ENCODE data around the gene OGFR. TPM values are rescaled to one million over a fixed set of nuclear protein-coding genes. Genes with fewer than 3 reads are reported as not detected.

OGFR gene
- polyA plus RNA-seq, 1 donor, result 46.1 TPM

GRCh38 chr20:62820962-62821725, 16.5 kb downstream of the OGFR start:
- Histone ChIP-seq H3K4me3 (ENCODE audit: low read length) (no peak overlapping the region), H3K9me3 (ENCODE audit: control insufficient read depth, low read depth, low read length) (peaks cover 7% of the 10 kb centered on the region), H3K4me1 (ENCODE audit: control insufficient read depth, insufficient read depth, low read length) (peaks cover 31% of the 10 kb centered on the region), H3K27me3 (ENCODE audit: control insufficient read depth, insufficient read depth, low read length) (peaks cover 19% of the 10 kb centered on the region), H3K27ac (ENCODE audit: low read length) (no peak overlapping the region), H3K36me3 (ENCODE audit: control insufficient read depth, insufficient read depth, low read length) (no peaks in the 10 kb centered on the region)
- no CpG with 5 or more reads among the region's 19 CpGs for WGBS (ENCODE audit: insufficient coverage, low lambda C conversion rate)
- DNase-seq, result no peak

DNA sequence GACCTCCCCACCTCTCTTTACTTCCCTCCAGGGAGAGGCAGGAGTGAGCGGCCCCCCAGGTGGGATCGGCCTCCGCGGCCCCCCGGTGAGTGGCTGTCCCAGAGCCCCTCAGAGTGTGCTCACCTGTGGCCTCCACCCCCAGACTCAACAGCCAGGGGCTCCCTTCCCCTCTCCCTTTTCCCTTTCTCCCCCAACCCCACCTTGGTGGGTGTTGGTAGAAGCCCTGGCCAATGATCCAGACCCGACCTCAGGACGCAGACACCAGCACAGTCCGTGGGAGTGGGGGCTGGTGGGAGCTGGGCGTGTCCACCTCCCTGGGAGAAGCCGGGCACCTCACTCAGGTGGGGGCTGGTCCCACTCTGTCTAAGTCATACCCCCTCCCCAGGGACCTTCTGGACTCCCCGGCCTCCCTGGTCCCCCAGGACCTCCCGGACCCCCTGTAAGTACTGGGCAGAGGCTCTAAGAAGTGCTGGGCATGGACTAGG, 17.1 kb downstream of the OGFR start:
- H3K4me3 ChIP-seq (ENCODE audit: low read length), result no peak overlapping the region
- H3K9me3 ChIP-seq (ENCODE audit: control insufficient read depth, low read depth, low read length), result peaks cover 3% of the 10 kb centered on the region
- no peaks in the 10 kb centered on the region for H3K36me3 ChIP-seq (ENCODE audit: control insufficient read depth, insufficient read depth, low read length)
- no peak for DNase-seq
- no peak overlapping the region for H3K27ac ChIP-seq (ENCODE audit: low read length)
- H3K4me1 ChIP-seq (ENCODE audit: control insufficient read depth, insufficient read depth, low read length), result peaks cover 27% of the 10 kb centered on the region
- WGBS (ENCODE audit: insufficient coverage, low lambda C conversion rate), result no CpG with 5 or more reads among the region's 12 CpGs
- peaks cover 13% of the 10 kb centered on the region for H3K27me3 ChIP-seq (ENCODE audit: control insufficient read depth, insufficient read depth, low read length)

DNA sequence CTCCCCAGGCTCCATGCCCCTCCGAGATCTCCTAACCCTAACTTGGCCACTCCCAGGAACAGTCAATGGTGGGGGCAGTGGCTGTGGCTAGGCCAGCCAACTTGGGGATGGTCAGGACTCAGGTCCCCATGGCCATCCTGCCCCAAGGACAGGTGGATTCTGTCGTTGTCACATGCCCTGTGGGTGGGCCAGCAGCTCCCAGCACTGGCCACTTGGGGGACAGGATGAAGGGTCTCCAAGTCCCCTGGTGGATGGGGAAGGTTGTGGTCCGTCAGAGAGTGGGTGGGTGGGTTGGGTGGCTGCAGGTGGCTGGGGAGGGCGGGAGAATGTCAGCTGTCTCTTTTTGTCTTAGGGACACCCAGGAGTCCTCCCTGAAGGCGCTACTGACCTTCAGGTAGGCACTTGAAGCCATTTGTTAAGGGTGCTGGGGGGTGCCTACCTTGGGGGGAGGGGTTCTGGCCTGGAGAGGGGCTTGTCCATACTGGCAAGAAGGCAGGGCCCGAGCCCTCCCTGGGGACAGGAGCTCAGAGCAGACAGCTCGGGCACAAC, 17.7 kb downstream of the OGFR start:
- peaks cover 27% of the 10 kb centered on the region for H3K4me1 ChIP-seq (ENCODE audit: control insufficient read depth, insufficient read depth, low read length)
- H3K27me3 ChIP-seq (ENCODE audit: control insufficient read depth, insufficient read depth, low read length), result peaks cover 11% of the 10 kb centered on the region
- no peaks in the 10 kb centered on the region for H3K36me3 ChIP-seq (ENCODE audit: control insufficient read depth, insufficient read depth, low read length)
- no peak for DNase-seq
- no peak overlapping the region for H3K27ac ChIP-seq (ENCODE audit: low read length)
- no peak overlapping the region for H3K4me3 ChIP-seq (ENCODE audit: low read length)
- H3K9me3 ChIP-seq (ENCODE audit: control insufficient read depth, low read depth, low read length), result peaks cover 3% of the 10 kb centered on the region
- 60% methylated on average over 1 of the region's 7 CpGs for WGBS (ENCODE audit: insufficient coverage, low lambda C conversion rate)

DNA sequence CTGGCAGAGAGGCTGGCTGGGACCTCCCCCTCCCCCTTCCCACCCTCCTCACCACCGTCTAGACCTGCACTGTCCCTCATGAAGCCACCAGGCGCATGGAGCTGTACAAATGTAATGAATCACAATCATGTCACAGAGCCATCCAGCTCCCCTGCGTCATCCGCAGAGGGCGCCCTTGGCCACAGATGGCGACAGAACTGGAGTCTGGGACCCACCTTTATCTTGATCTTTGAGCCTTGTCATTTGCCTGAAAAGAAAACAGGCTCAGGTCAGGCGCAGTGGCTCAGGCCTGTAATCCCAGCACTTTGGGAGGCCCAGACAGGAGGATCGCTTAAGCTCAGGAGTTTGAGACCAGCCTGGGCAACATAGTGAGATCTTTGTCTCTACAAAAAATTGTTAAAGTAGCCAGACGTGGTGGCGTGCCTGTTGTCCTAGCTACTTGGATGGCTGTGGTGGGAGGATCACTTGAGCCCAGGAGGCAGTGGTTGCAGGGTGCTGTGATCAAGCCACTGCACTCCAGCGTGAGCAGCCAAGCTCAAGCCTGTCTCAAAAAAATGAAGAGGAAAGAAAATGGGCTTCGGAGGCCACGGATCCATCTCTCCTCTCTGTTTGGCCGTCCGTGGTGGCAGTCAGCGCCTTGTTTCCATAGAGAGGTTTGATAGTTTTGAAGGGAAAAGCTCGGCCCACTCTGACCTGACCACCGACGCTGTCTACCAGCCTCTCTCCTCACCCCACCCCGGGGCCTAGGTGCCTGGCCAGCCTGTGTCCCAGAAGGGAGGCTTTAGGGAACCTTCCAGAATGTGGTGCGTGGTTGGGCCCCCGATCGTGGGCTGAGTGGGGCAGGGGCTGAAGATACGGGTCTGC, 18.4 kb downstream of the OGFR start:
- Histone ChIP-seq H3K4me3 (ENCODE audit: low read length) (no peak overlapping the region), H3K27me3 (ENCODE audit: control insufficient read depth, insufficient read depth, low read length) (peaks cover 4% of the 10 kb centered on the region), H3K4me1 (ENCODE audit: control insufficient read depth, insufficient read depth, low read length) (peaks cover 24% of the 10 kb centered on the region), H3K27ac (ENCODE audit: low read length) (no peak overlapping the region), H3K9me3 (ENCODE audit: control insufficient read depth, low read depth, low read length) (no peaks in the 10 kb centered on the region), H3K36me3 (ENCODE audit: control insufficient read depth, insufficient read depth, low read length) (no peaks in the 10 kb centered on the region)
- no CpG with 5 or more reads among the region's 24 CpGs for WGBS (ENCODE audit: insufficient coverage, low lambda C conversion rate)
- peak; percentile 49 to 74 for DNase-seq

- Histone ChIP-seq H3K36me3 (ENCODE audit: control insufficient read depth, insufficient read depth, low read length) (no peaks in the 10 kb centered on the region), H3K4me1 (ENCODE audit: control insufficient read depth, insufficient read depth, low read length) (peaks cover 17% of the 10 kb centered on the region), H3K27ac (ENCODE audit: low read length) (no peak overlapping the region), H3K9me3 (ENCODE audit: control insufficient read depth, low read depth, low read length) (no peaks in the 10 kb centered on the region), H3K4me3 (ENCODE audit: low read length) (peak overlapping the region; percentile 42), H3K27me3 (ENCODE audit: control insufficient read depth, insufficient read depth, low read length) (no peaks in the 10 kb centered on the region)
- no CpG with 5 or more reads among the region's 38 CpGs for WGBS (ENCODE audit: insufficient coverage, low lambda C conversion rate)
- DNase-seq, result no peak
Observed at GRCh38 chr20:62823688-62824475, 19.2 kb downstream of the OGFR start.

- no peak overlapping the region for H3K27ac ChIP-seq (ENCODE audit: low read length)
- no peaks in the 10 kb centered on the region for H3K36me3 ChIP-seq (ENCODE audit: control insufficient read depth, insufficient read depth, low read length)
- H3K4me1 ChIP-seq (ENCODE audit: control insufficient read depth, insufficient read depth, low read length), result peaks cover 12% of the 10 kb centered on the region
- peak; percentile 47 to 68 for DNase-seq
- WGBS (ENCODE audit: insufficient coverage, low lambda C conversion rate), result no CpG with 5 or more reads among the region's 36 CpGs
- H3K9me3 ChIP-seq (ENCODE audit: control insufficient read depth, low read depth, low read length), result no peaks in the 10 kb centered on the region
- peak overlapping the region; percentile 42 for H3K4me3 ChIP-seq (ENCODE audit: low read length)
- H3K27me3 ChIP-seq (ENCODE audit: control insufficient read depth, insufficient read depth, low read length), result no peaks in the 10 kb centered on the region
Observed at GRCh38 chr20:62824476-62825332, 20.1 kb downstream of the OGFR start.

DNA sequence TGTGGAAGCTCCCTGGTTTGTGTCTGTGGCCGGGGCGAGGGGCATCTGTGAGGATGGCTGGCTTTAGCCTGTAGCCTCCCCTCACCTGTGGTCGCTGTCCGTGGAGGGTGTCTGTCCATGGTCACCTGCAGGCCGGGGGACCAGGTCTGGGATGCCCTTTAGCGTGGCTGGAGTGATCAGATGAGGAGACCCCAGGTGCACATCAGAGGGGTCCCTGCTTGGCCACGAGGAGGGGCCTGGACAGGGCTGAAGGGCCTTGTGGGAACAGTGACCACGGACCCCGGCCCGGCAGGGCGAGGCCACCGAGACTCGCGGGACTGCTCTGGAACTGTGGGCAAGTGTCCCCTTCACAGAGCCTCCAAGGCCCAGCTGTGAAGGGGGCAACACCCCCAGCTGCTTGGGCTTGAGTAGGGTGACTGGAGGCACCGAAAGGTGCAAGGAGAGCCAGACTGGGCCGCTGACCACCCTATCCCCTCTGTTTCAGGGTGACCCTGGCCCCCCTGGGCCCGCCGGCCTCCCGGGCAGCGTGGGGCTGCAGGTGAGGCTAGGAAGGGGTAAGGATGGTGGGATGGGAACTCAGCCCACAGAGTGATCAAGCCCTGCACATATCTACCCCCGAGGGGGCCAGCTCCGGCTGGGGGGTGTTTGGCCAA, 20.8 kb downstream of the OGFR start:
- Histone ChIP-seq H3K27me3 (ENCODE audit: control insufficient read depth, insufficient read depth, low read length) (no peaks in the 10 kb centered on the region), H3K27ac (ENCODE audit: low read length) (no peak overlapping the region), H3K9me3 (ENCODE audit: control insufficient read depth, low read depth, low read length) (no peaks in the 10 kb centered on the region), H3K4me3 (ENCODE audit: low read length) (no peak overlapping the region), H3K4me1 (ENCODE audit: control insufficient read depth, insufficient read depth, low read length) (peaks cover 12% of the 10 kb centered on the region), H3K36me3 (ENCODE audit: control insufficient read depth, insufficient read depth, low read length) (no peaks in the 10 kb centered on the region)
- WGBS (ENCODE audit: insufficient coverage, low lambda C conversion rate), result no CpG with 5 or more reads among the region's 22 CpGs
- DNase-seq, result no peak

DNA sequence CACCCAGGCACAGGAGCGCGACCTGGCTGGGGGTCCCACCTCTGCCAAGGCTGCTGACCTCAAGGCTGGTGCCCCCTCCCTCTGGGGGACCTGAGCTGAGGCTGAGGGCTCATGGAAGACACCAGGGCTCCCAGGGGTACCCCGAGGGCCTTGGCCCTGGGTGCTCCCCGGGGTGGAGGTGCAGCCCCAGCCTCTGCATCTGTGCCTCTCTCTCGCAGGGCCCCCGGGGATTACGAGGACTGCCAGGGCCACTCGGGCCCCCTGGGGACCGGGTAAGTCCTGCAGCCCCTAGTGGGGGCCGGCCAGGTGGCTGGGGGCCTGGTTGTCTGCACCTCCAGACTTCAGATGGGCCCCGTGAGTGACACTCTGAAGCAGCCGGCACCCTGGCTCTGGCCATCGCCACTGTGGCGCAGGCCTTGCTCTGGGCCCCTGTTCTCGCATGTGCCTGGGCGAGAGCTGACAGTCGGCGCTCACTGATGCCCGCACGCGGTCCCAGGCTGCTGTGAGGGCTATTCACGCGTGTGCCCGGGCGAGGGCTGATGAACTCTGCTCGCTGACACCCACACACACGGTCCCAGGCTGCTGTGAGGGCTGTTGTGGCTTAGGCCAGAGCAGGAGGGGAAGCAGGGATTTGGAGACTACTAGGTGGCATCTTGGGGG, 21.5 kb downstream of the OGFR start:
- WGBS (ENCODE audit: insufficient coverage, low lambda C conversion rate), result no CpG with 5 or more reads among the region's 27 CpGs
- Histone ChIP-seq H3K4me3 (ENCODE audit: low read length) (no peak overlapping the region), H3K9me3 (ENCODE audit: control insufficient read depth, low read depth, low read length) (no peaks in the 10 kb centered on the region), H3K4me1 (ENCODE audit: control insufficient read depth, insufficient read depth, low read length) (peaks cover 12% of the 10 kb centered on the region), H3K27me3 (ENCODE audit: control insufficient read depth, insufficient read depth, low read length) (no peaks in the 10 kb centered on the region), H3K27ac (ENCODE audit: low read length) (no peak overlapping the region), H3K36me3 (ENCODE audit: control insufficient read depth, insufficient read depth, low read length) (no peaks in the 10 kb centered on the region)
- DNase-seq, result no peak

Measured in large intestine (tissue), 3 donors.